Activated CD4-positive, CD25-positive, alpha-beta regulatory T cell treated with anti-CD3 and anti-CD28 coated beads, Interleukin-2, amount 50 U/mL, for 72 hours (primary cell): ENCODE measurements around the gene EME1.
"Not testable (repeated sequence)": the region's sequence is repeated elsewhere in the genome, so short reads cannot be mapped to it uniquely, and the experiment has no call there.

ENCODE experiments used
- DNase-seq: peaks from one replicate; pipeline ENCODE4 v3.0.0; 2021

The EME1 gene

DNA sequence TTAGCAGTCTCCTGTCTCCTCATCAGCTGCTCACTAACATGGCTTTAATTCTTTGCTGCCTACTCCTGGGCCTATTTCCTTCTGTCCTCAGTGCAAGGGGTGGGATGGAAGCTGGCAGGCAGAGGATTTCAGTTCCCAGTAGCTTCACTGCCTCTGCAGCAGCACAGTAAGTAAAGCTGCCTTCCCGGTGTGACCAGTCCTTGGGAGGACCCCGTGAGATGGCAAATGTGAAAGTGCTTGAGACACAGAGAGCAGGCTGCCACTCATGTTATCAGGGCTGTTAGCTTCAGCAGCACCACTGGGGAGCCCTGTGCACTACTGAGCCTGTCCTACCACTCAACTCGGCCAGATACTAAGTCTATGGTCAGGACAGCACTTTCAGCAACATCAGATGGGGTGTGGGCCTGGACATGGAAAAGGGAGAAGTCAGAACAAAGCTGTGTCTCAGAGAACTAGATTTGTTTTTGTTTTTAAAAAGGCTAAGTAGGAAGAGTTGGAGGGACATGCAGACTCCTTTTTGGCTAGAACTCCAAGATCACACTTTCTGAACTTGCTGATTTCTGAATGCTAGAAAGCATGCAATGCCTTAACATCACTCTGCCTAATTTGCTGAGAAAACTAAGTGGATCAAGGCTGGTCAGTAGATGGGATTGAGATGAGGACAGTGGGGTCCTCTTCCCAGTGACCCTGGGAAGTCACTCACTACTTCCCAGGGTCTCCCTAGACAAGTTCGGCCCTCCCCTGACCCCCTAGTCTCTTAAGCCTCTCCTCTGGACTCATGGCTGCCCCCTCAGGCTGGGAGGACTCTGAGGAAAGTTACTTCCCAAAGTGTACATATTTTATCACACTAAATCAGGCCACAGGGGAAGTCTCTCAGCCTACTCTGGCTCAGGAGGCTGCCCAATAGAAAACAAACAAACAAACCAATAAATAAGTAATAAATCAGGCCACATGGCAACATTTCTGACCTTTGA lies 54.1 kb downstream of the EME1 start:
- no peak for DNase-seq

DNA sequence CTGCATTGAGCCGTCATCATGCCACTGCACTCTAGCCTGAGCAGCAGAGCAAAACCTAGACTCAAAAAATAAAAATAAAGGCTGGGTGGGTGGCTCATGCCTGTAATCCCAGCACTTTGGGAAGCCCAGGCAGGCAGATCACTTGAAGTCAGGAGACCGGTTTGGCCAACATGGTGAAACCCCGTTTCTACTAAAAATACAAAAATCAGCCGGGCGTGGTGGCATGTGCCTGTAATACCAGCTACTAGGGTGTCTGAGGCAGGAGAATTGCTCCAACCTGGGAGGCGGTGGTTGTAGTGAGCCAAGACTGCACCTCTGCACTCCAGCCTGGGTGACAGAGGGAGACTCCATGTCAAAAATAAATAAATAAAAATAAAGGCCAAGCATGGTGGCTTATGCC lies 55.1 kb downstream of the EME1 start:
- DNase-seq: not testable (repeated sequence)

DNA sequence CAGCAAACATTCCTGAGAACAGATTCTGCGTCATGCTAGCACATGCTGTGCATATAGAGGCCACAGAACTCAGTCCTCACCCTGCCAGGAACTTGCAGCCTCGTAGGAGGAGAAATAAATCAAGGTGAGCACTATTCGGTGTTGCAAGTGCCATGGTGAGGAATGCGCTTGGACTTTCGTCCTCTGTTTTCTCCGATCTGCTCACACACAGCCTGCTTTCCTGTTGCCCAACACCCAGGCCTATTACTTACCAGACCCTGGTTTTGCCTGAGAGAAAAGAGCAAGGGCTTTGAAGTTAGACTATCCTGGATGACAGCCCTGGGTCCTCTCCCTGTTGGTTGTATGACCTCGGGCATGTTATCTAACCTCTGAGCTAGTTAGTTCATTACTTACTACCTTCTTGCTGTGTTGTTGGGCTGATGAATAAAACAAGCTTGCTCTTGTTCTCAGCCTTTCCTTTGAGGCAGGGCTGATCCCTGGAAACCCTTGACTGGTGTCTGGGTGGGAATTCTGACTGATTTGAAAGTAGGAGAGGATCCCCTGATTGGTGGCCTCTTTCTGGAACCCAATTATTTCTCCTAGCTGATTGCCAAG lies 55.9 kb downstream of the EME1 start:
- no peak for DNase-seq

DNA sequence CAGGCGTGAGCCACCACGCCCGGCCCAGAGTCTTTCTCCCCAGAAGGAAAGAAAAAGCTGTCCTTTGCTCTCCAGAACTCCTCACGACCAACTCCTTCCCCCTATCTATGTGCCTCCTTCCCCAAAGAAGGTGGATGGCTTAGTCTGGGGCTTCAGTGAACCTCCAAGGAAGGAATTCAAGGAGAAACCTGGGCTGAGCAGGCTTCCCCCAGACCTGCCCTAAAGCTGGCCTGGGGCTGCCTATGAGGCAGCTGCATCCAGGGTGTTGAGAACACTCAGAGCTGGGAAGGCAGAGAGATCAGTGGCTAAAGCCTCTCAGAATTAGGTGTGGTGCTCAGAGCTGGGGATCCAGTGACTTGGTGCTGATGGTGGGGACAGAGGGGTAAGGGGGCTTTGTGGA lies 56.8 kb downstream of the EME1 start:
- DNase-seq: no peak
